ENCODE results near the gene TPCN2.
"Not testable (repeated sequence)": the region's sequence is repeated elsewhere in the genome, so short reads cannot be mapped to it uniquely, and the experiment has no call there.

GRCh38 chr11:69149338-69150045 is 100.8 kb downstream of the TPCN2 start:
- not testable (repeated sequence) for TF ChIP-seq CTCF (IDR thresholded peaks at IDR 0.05); REST (IDR thresholded peaks at IDR 0.05; ENCODE audit: insufficient read depth in 1 of 2, low read depth in 2 of 2, low read length in 1 of 2); POLR2AphosphoS5 (IDR thresholded peaks at IDR 0.05; ENCODE audit: low read depth, low read length)
